ENCODE results near the gene EFCAB11.

EFCAB11 gene

DNA sequence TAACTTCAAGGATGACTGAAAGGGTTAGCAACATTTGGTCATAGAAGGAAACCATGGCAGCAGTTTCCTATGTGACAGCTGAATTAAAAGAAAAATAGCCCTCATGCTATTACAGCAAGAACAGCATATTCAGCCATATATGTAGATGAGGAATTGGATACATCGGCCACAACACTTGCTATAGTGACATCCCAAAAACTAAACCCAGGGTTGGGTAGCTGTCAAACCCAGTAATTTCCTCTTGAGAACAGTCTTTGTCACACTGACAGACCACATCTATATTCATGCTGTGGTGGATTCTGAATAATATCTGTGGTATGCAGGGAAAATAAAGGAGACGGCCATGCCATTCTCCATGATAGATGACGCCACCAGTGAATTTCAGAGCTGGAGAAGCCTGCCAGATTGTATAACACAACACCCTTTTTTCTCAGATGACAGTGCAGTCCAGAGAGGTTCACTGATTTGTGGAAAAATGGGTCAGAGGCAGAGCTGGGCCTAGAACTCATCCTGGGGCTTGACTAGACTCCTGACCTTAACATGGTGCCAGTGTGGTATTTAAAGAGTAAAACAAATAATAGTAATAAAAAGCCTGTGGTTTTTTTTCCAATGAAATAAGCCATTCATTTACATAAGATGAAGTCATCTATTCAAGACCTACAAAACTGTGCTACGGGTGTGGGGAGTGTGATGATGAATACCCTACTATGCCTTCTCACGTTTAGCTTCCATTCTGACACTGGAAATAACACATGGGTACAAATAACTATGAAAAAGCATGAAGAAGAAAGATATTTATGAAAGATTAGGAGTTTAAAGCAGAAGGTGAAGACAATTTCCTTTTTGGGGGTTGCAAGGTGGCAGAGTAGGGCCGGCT lies 32.3 kb downstream of the EFCAB11 start:
- H3K27ac ChIP-seq, result no peak overlapping the region
- TF ChIP-seq, protein P1, sequence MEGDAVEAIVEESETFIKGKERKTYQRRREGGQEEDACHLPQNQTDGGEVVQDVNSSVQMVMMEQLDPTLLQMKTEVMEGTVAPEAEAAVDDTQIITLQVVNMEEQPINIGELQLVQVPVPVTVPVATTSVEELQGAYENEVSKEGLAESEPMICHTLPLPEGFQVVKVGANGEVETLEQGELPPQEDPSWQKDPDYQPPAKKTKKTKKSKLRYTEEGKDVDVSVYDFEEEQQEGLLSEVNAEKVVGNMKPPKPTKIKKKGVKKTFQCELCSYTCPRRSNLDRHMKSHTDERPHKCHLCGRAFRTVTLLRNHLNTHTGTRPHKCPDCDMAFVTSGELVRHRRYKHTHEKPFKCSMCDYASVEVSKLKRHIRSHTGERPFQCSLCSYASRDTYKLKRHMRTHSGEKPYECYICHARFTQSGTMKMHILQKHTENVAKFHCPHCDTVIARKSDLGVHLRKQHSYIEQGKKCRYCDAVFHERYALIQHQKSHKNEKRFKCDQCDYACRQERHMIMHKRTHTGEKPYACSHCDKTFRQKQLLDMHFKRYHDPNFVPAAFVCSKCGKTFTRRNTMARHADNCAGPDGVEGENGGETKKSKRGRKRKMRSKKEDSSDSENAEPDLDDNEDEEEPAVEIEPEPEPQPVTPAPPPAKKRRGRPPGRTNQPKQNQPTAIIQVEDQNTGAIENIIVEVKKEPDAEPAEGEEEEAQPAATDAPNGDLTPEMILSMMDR (IDR thresholded peaks at IDR 0.05), result no peak
- no peak for TF ChIP-seq ZFX (IDR thresholded peaks at IDR 0.05; ENCODE audit: borderline replicate concordance)

DNA sequence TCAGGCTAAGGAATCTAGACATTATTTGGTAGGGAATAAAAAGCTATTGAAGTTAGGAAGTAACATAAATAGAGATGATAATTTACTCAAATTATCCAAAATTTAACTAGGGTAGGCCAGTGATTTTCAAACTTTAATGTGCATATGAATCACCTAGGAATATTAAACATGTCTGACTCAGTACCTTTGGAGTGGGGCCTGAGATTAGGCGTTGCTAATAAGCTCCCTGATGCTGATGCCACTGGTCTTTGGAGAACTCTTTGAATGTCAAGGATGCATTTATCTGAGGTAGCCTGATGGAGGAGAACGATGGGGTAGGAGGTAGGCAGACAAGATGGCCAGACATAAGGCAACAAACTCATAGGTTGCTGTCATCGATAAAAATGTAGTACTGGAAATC lies 33.2 kb downstream of the EFCAB11 start:
- no peak overlapping the region for H3K27ac ChIP-seq
- TF ChIP-seq, protein P1 (IDR thresholded peaks at IDR 0.05), result no peak
- no peak for TF ChIP-seq ZFX (IDR thresholded peaks at IDR 0.05; ENCODE audit: borderline replicate concordance)

DNA sequence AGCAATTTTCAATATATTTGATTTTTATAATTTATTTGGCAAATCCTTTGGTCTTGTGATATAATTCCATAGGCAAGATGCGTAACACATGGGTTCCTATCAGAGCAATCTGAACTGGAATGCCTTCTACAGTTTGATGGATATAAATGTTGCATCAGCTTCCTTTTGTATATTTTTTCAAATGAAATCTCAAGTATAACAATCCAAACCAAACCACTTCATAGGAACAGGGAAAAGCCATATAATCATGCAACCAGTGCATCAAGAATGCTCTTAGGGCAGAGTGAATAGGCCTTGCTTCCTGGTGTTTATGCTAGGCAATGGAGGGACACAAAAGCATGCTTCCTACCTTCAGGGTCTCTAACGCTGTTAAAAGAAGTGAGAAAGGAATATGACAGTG lies 34.5 kb downstream of the EFCAB11 start:
- TF ChIP-seq ZFX (IDR thresholded peaks at IDR 0.05; ENCODE audit: borderline replicate concordance), result no peak
- TF ChIP-seq, protein P1 (IDR thresholded peaks at IDR 0.05), result no peak
- no peak overlapping the region for H3K27ac ChIP-seq

DNA sequence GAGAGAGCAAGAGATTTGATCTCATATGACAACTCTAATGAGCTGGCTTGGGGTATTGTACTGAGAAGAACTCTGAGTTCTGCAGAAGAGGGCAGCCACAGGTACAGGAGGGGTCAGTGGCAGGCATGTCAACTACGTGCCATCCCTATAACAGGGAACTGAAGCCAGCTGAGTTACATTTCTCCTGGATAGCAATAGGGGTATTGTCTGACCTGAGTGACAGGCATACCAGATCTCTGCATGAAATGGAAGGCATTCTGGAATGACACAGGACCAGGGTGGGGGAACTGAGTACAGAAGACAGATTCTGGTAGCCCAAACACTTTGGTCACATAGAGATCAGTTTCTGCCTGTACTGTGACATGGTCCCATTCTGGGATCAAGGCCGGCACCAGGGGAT lies 35.8 kb downstream of the EFCAB11 start:
- TF ChIP-seq, protein P1 (IDR thresholded peaks at IDR 0.05), result no peak
- TF ChIP-seq ZFX (IDR thresholded peaks at IDR 0.05; ENCODE audit: borderline replicate concordance), result no peak
- H3K27ac ChIP-seq, result no peak overlapping the region

DNA sequence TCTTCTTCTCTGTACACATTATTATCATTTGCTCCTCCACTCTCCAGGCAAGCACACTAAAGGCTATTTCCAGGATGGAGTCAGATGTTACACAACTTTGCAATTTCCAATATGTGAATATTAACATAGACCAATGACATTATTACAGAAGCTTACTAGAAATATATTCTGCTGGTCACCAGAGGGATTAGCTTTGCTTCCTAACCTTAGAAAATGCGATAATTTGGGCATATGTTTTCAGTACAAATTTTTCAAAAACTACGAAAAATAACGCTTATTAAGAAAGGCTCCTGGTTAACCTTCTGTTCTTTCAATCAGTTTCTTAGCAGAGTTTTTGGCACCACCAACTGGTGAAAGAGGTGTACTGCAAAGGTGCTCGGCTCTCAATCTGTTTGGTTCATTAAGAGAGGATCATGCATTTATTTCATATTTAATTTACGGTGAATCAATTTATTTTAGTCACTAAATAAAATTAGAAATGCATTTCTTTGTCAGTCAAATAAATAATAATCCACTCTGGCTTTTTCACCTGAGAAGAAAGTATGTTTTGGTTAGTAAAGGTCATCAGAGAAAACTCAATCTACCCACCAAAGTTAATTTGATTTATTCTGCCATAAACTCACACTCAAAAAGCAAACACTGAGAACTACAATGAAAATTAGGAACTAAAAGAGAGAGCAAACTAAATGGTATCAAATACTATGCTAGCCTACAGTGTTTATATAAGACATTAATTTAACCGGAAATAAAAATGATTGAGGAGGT lies 39.2 kb downstream of the EFCAB11 start:
- H3K27ac ChIP-seq, result no peak overlapping the region

DNA sequence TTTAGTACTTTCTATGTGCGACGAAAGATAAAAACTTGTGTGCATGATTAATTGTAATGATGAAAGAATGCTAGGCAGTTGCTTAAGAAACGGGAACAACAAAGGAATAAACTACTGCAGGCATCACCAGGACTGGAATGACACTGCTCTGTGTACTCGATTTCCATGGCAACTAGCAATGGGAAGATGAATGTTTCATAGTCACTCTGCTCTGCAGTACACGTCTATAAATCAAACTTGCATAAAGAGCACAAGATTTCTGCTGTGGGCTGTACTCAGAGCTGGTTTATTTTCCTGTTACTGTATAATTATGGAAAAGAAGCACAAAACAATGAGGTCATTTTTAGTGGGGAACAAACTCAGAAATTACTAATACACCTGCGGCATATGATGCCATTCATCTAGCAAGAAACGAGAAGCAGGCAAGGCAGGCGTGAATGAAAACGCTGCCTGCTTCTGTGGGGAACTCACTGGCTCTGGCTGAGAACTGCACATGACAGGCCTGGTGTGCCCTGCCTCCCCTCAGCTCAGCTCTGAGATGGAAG lies 41.8 kb downstream of the EFCAB11 start:
- no peak overlapping the region for H3K27ac ChIP-seq
- TF ChIP-seq ZFX (IDR thresholded peaks at IDR 0.05; ENCODE audit: borderline replicate concordance), result no peak
- TF ChIP-seq, protein P1 (IDR thresholded peaks at IDR 0.05), result no peak

More for the DNA sequence above, 39.2 kb downstream of the EFCAB11 start:
- no peak for TF ChIP-seq ZFX (IDR thresholded peaks at IDR 0.05; ENCODE audit: borderline replicate concordance)
- TF ChIP-seq, protein P1 (IDR thresholded peaks at IDR 0.05), result peak; percentile 88
